ENCODE measurements around the gene RELN. TPM values are rescaled to one million over a fixed set of nuclear protein-coding genes. Genes with fewer than 3 reads are reported as not detected.
A peak's percentile ranks its signal among the peaks of the same experiment; 100 is the strongest.

The RELN gene
- total and polyA plus RNA-seq, 2 of the 13 experiments (the other 11 are each of a cell fraction or from before 2014, with no cell fraction given) = 315 to 332 TPM

- TF ChIP-seq HMGXB4 (CRISPR knock-in tag; IDR thresholded peaks at IDR 0.05; ENCODE audit: borderline replicate concordance in 1 of 2, low read depth in 1 of 2) (no peak), ZNF331 (CRISPR knock-in tag; IDR thresholded peaks at IDR 0.05) (0 out of 2 replicates have a peak, but pooled peaks have one; percentile 34), CBX5 (CRISPR knock-in tag; IDR thresholded peaks at IDR 0.05; ENCODE audit: borderline replicate concordance) (no peak), LRRFIP1 (CRISPR knock-in tag; conservative IDR thresholded peaks at IDR 0.05) (no peak), PHF20 (CRISPR knock-in tag; IDR thresholded peaks at IDR 0.05) (no peak), SIN3A (IDR thresholded peaks at IDR 0.05; ENCODE audit: borderline replicate concordance, low read depth, low read length) (no peak), ZNF550 (CRISPR knock-in tag; IDR thresholded peaks at IDR 0.05; ENCODE audit: borderline replicate concordance) (no peak), TCF12 (IDR thresholded peaks at IDR 0.05) (no peak), TCF12 (CRISPR knock-in tag; IDR thresholded peaks at IDR 0.05) (no peak), SIX4 (CRISPR knock-in tag; IDR thresholded peaks at IDR 0.05) (no peak), SP140L (CRISPR knock-in tag; IDR thresholded peaks at IDR 0.05; ENCODE audit: borderline replicate concordance) (no peak), PREB (CRISPR knock-in tag; IDR thresholded peaks at IDR 0.05) (no peak), NFKB2 (CRISPR knock-in tag; IDR thresholded peaks at IDR 0.05; ENCODE audit: borderline replicate concordance) (no peak), ZFP62 (CRISPR knock-in tag; IDR thresholded peaks at IDR 0.05) (no peak), ZNF180 (CRISPR knock-in tag; IDR thresholded peaks at IDR 0.05; ENCODE audit: borderline replicate concordance, low read depth) (no peak), RNF219 (CRISPR knock-in tag; IDR thresholded peaks at IDR 0.05) (no peak), RBM39 (IDR thresholded peaks at IDR 0.05; ENCODE audit: low read depth, low read length, poor library complexity, severe bottlenecking) (no peak), GMEB1 (CRISPR knock-in tag; IDR thresholded peaks at IDR 0.05; ENCODE audit: borderline replicate concordance) (no peak)
Measured at GRCh38 chr7:104010052-104010909, 20.8 kb upstream of the RELN start (continued).
